ENCODE results near the gene FOXN3. TPM values are rescaled to one million over a fixed set of nuclear protein-coding genes. Genes with fewer than 3 reads are reported as not detected.

FOXN3 gene
- total RNA-seq, 1 experiment from 2014 or later: 125 TPM

DNA sequence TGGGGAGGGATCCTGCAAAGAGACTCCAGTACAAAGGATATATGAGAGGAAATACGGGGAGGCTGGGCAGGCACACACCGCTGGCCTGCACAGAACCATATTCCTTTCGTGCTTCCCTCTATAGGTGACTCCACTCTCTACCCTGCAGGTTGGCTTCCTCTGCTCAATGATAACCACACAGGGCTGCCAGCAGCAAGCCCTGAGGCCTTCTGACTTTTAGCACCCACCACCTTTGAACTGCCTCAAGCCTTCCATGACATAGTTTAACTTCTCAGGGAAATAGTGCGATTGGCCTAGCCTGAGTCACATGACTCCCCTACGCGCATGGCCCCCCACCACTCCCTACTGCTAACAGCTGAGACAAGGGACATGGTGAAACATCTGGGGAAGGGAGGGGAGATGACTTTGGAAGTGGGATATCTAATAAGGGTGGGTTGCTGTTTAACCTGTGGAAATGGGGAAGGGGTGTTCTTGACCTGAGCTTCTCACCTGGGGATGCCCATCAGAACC is 3.0 kb upstream of the FOXN3 start:
- no peak overlapping the region for H4K5ac ChIP-seq (ENCODE audit: insufficient read length, low read depth, low read length)
- no peak overlapping the region for H3K14ac ChIP-seq (ENCODE audit: insufficient read depth, low read length)
- H3K27me3 ChIP-seq (ENCODE audit: insufficient read depth, low read length): no peaks in the 10 kb centered on the region
- no peak overlapping the region for H3K23ac ChIP-seq (ENCODE audit: insufficient read length, low read depth, low read length)
- no peaks in the 10 kb centered on the region for H4K20me1 ChIP-seq (ENCODE audit: control insufficient read depth, insufficient read depth, insufficient read length)
- Mint-ChIP-seq H3K9me3 (no peaks in the 10 kb centered on the region), H3K4me3 (no peak overlapping the region), H3K27ac (peak overlapping the region in 2 of 3 experiments; percentile 16 to 70; a peak in 3 of 7 replicates), H3K4me1 (peaks cover 59 to 63% of the 10 kb centered on the region in 2 experiments), H3K36me3 (ENCODE audit: insufficient read depth in 1 of 3, low read depth in 3 of 3) (peaks cover 8 to 9% (median 9%) of the 10 kb centered on the region in 3 experiments; a peak in 6 of 7 replicates), H3K27me3 (ENCODE audit: low read depth) (no peaks in the 10 kb centered on the region; the same call in 1 of the 2 replicates)
- H3K9ac ChIP-seq (ENCODE audit: extremely low read depth, insufficient read length, low read length): no peak overlapping the region
- H2BK20ac ChIP-seq (ENCODE audit: low read depth, low read length, poor library complexity, severe bottlenecking): no peak overlapping the region
- H3T11ph ChIP-seq (ENCODE audit: low read length): no peak overlapping the region
- H2BK12ac ChIP-seq (ENCODE audit: insufficient read length, low read depth, low read length): peak overlapping the region; percentile 39
- peaks cover 9% of the 10 kb centered on the region; the same call in 1 of the 2 replicates for H3K79me2 ChIP-seq (ENCODE audit: insufficient read depth, low read length)
- no peak overlapping the region for H4K8ac ChIP-seq (replicated peaks; ENCODE audit: insufficient read length, low read depth, low read length)
- H3K23me2 ChIP-seq (ENCODE audit: insufficient read length, low read depth, low read length, poor library complexity, severe bottlenecking): peaks cover 16% of the 10 kb centered on the region
- H3K4ac ChIP-seq (ENCODE audit: low read depth, low read length): no peak overlapping the region
- no peaks in the 10 kb centered on the region for H3K79me1 ChIP-seq (ENCODE audit: insufficient read depth, low read depth, low read length, poor library complexity, severe bottlenecking)
- H3K18ac ChIP-seq (ENCODE audit: insufficient read length, low read depth, low read length): no peak overlapping the region
- no peak overlapping the region for H4K91ac ChIP-seq (ENCODE audit: insufficient read length, low read depth, low read length)
- DNase-seq: no peak
- no CpG with 5 or more reads among the region's 6 CpGs for WGBS (ENCODE audit: extremely low coverage, insufficient read length, low lambda C conversion rate)
- no peak overlapping the region for H3K4me2 ChIP-seq (ENCODE audit: insufficient read depth, insufficient read length, low read length)
- no peak overlapping the region for H2AFZ ChIP-seq (ENCODE audit: low read length)
- H2BK15ac ChIP-seq (ENCODE audit: low read depth, low read length): no peak overlapping the region
- TF ChIP-seq, protein P1, sequence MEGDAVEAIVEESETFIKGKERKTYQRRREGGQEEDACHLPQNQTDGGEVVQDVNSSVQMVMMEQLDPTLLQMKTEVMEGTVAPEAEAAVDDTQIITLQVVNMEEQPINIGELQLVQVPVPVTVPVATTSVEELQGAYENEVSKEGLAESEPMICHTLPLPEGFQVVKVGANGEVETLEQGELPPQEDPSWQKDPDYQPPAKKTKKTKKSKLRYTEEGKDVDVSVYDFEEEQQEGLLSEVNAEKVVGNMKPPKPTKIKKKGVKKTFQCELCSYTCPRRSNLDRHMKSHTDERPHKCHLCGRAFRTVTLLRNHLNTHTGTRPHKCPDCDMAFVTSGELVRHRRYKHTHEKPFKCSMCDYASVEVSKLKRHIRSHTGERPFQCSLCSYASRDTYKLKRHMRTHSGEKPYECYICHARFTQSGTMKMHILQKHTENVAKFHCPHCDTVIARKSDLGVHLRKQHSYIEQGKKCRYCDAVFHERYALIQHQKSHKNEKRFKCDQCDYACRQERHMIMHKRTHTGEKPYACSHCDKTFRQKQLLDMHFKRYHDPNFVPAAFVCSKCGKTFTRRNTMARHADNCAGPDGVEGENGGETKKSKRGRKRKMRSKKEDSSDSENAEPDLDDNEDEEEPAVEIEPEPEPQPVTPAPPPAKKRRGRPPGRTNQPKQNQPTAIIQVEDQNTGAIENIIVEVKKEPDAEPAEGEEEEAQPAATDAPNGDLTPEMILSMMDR (conservative IDR thresholded peaks at IDR 0.05): no peak
- H3K9me3 ChIP-seq (ENCODE audit: control insufficient read depth, low read depth, low read length): no peaks in the 10 kb centered on the region
- no peak overlapping the region for H2BK120ac ChIP-seq (ENCODE audit: low read depth, low read length, poor library complexity, severe bottlenecking)
- no peak overlapping the region for H3K56ac ChIP-seq (ENCODE audit: insufficient read length, low read depth, low read length)
- no peak overlapping the region for H2AK5ac ChIP-seq (ENCODE audit: insufficient read length, low read length)
- H2BK5ac ChIP-seq (ENCODE audit: insufficient read length, low read length): no peak overlapping the region
- H3K27ac ChIP-seq (ENCODE audit: insufficient read length, low read depth, low read length): no peak overlapping the region
- peaks cover 12% of the 10 kb centered on the region; the same call in 1 of the 2 replicates for H3K4me1 ChIP-seq (ENCODE audit: insufficient read depth, low read length)
